H1 (cell line): ENCODE measurements around the gene ATP7B. TPM values are rescaled to one million over a fixed set of nuclear protein-coding genes. Genes with fewer than 3 reads are reported as not detected.

Source experiments
- CTCF ChIA-PET: fragments of 300-600 bp; sonication (Branson Sonifier 250); formaldehyde crosslinking; loops from one replicate; lab custom pipeline; 2021; ENCODE audit not compliant: partially characterized antibody; lab: Charles Lee
- POLR2A ChIA-PET: fragments of 300-600 bp; sonication (Branson Sonifier 250); formaldehyde crosslinking; loops from one replicate; lab custom pipeline; 2021; ENCODE audit warnings: inconsistent platforms; ENCODE audit not compliant: partially characterized antibody; lab: Charles Lee
- DNase-seq, 2 experiments: peaks; one replicate each; pipeline versions ENCODE4 v3.0.0 to v3.0.0-alpha.2; 2010 to 2022; ENCODE audit warnings: low spot score in 2 of 2, low read depth in 1 of 2, mixed read lengths in 1 of 2
- FAIRE-seq: peaks from 2 replicates; lab custom pipeline; 2011; peaks lifted over from hg19 to GRCh38; lab: Jason Lieb, UNC
- H2AFZ ChIP-seq: 2 replicates; pipeline ENCODE4 v1.8.1; 2012; ENCODE audit warnings: low read length, inconsistent platforms
- H2AK5ac ChIP-seq: 2 replicates; pipeline ENCODE4 v1.6.1; 2013; ENCODE audit warnings: low read depth, low read length
- H2BK120ac ChIP-seq: replicated peaks from 2 replicates; pipeline ENCODE3; 2013; ENCODE audit warnings: low read depth, low read length, inconsistent platforms
- H2BK12ac ChIP-seq: 2 replicates; pipeline ENCODE4 v1.6.1; 2013; ENCODE audit warnings: low read depth, low read length
- H2BK15ac ChIP-seq: 2 replicates; pipeline ENCODE4 v1.6.1; 2013; ENCODE audit warnings: low read length
- H2BK20ac ChIP-seq: 2 replicates; pipeline ENCODE4 v1.6.1; 2013; ENCODE audit warnings: low read length
- H2BK5ac ChIP-seq: 2 replicates; pipeline ENCODE4 v1.6.1; 2013; ENCODE audit warnings: low read depth, low read length
- H3K14ac ChIP-seq: 2 replicates; pipeline ENCODE4 v1.6.1; 2013; ENCODE audit warnings: inconsistent platforms; ENCODE audit not compliant: insufficient read length
- H3K18ac ChIP-seq: 2 replicates; pipeline ENCODE4 v1.6.1; 2013; ENCODE audit warnings: low read length; ENCODE audit errors: extremely low read depth
- H3K23ac ChIP-seq: 2 replicates; pipeline ENCODE4 v1.6.1; 2013; ENCODE audit warnings: inconsistent platforms; ENCODE audit not compliant: insufficient read length
- H3K23me2 ChIP-seq: 2 replicates; pipeline ENCODE4 v1.6.1; 2013; ENCODE audit warnings: low read depth, low read length
- H3K27ac ChIP-seq: 2 replicates; pipeline ENCODE4 v1.6.1; 2011; ENCODE audit warnings: low read depth, low read length, inconsistent platforms
- H3K27me3 ChIP-seq, 4 experiments: replicated peaks in 1 of 4; 1 replicate in 1 of 4; 2 replicates in 3 of 4; pipeline versions ENCODE4 v1.6.1 to v1.8.1; 2011 to 2013; ENCODE audit warnings: low read length in 3 of 4, mild to moderate bottlenecking in 3 of 4, inconsistent platforms in 2 of 4, mixed read lengths in 2 of 4, moderate library complexity in 1 of 4; ENCODE audit not compliant: control insufficient read depth in 3 of 4, insufficient read depth in 3 of 4; ENCODE audit errors: extremely low read depth in 1 of 4
- H3K36me3 ChIP-seq, 4 experiments: 2 replicates each; pipeline versions ENCODE4 v1.6.1 to v1.8.1; 2011 to 2013; ENCODE audit warnings: mild to moderate bottlenecking in 4 of 4, low read length in 3 of 4, moderate library complexity in 2 of 4, control low read depth in 1 of 4, inconsistent platforms in 1 of 4; ENCODE audit not compliant: insufficient read depth in 4 of 4, control insufficient read depth in 2 of 4
- H3K4ac ChIP-seq: replicated peaks from 2 replicates; pipeline ENCODE3; 2013; ENCODE audit warnings: low read length, low read depth, mixed read lengths, inconsistent platforms; ENCODE audit not compliant: insufficient read length
- H3K4me1 ChIP-seq, 4 experiments: replicated peaks in 1 of 4; 1 replicate in 1 of 4; 2 replicates in 3 of 4; pipeline versions ENCODE4 v1.6.1 to v1.8.1; 2011 to 2013; ENCODE audit warnings: low read length in 3 of 4, inconsistent platforms in 2 of 4, mixed read lengths in 1 of 4; ENCODE audit not compliant: insufficient read depth in 4 of 4, control insufficient read depth in 3 of 4
- H3K4me2 ChIP-seq, 2 experiments: 2 replicates each; pipeline versions ENCODE4 v1.6.1 to v1.8.1; 2011 to 2013; ENCODE audit warnings: low read depth in 2 of 2, low read length in 2 of 2, control low read depth in 1 of 2, inconsistent platforms in 1 of 2, mild to moderate bottlenecking in 1 of 2; ENCODE audit not compliant: insufficient read depth in 1 of 2
- H3K4me3 ChIP-seq, 4 experiments: fragments of 200-600, 300-600 bp in 1 of 4; sonication (generic), shearing (Covaris generic), sonication (Bioruptor Twin) in 1 of 4; 2 replicates each; pipeline versions ENCODE4 v1.5.1 to v1.8.1; 2011 to 2016; ENCODE audit warnings: low read length in 4 of 4, low read depth in 3 of 4, control low read depth in 2 of 4, inconsistent platforms in 2 of 4, mild to moderate bottlenecking in 2 of 4, mixed read lengths in 1 of 4, moderate library complexity in 1 of 4; ENCODE audit not compliant: insufficient read depth in 2 of 4; ENCODE audit errors: extremely low read depth in 1 of 4
- H3K56ac ChIP-seq: replicated peaks from 2 replicates; pipeline ENCODE3; 2013; ENCODE audit warnings: low read depth, mild to moderate bottlenecking, mixed read lengths, low read length, inconsistent platforms; ENCODE audit not compliant: insufficient read length
- H3K79me1 ChIP-seq: 2 replicates; pipeline ENCODE4 v1.6.1; 2013; ENCODE audit warnings: low read depth, low read length, control low read depth
- H3K79me2 ChIP-seq, 2 experiments: 2 replicates each; pipeline versions ENCODE4 v1.6.1 to v1.8.1; 2012 to 2013; ENCODE audit warnings: low read length in 2 of 2, mild to moderate bottlenecking in 2 of 2, inconsistent platforms in 1 of 2; ENCODE audit not compliant: insufficient read depth in 2 of 2, control insufficient read depth in 1 of 2
- H3K9ac ChIP-seq, 4 experiments: replicated peaks in 1 of 4; 1 replicate in 1 of 4; 2 replicates in 3 of 4; pipeline versions ENCODE4 v1.6.1 to v1.8.1; 2011 to 2013; ENCODE audit warnings: low read depth in 3 of 4, low read length in 3 of 4, control low read depth in 2 of 4, mild to moderate bottlenecking in 2 of 4, moderate library complexity in 2 of 4, inconsistent platforms in 1 of 4; ENCODE audit errors: extremely low read depth in 1 of 4
- H3K9me3 ChIP-seq, 2 experiments: 2 replicates each; pipeline versions ENCODE4 v1.6.1 to v1.8.1; 2012 to 2013; ENCODE audit warnings: mild to moderate bottlenecking in 2 of 2, moderate library complexity in 2 of 2, control low read depth in 1 of 2, inconsistent platforms in 1 of 2, low read depth in 1 of 2, low read length in 1 of 2, mixed read lengths in 1 of 2; ENCODE audit not compliant: insufficient read depth in 2 of 2
- H4K20me1 ChIP-seq, 2 experiments: replicated peaks in 1 of 2; 2 replicates each; pipeline versions ENCODE3 to v1.8.1; 2011 to 2013; ENCODE audit warnings: inconsistent platforms in 2 of 2, low read length in 2 of 2, mild to moderate bottlenecking in 1 of 2; ENCODE audit not compliant: insufficient read depth in 2 of 2, control insufficient read depth in 1 of 2
- H4K5ac ChIP-seq: 2 replicates; pipeline ENCODE4 v1.6.1; 2013; ENCODE audit warnings: low read length, low read depth, mixed read lengths, inconsistent platforms; ENCODE audit not compliant: insufficient read length
- H4K8ac ChIP-seq: 2 replicates; pipeline ENCODE4 v1.8.0; 2013; ENCODE audit warnings: mild to moderate bottlenecking, moderate library complexity, low read length, inconsistent platforms; ENCODE audit not compliant: insufficient read depth; ENCODE audit errors: extremely low read depth
- H4K91ac ChIP-seq: replicated peaks from 2 replicates; pipeline ENCODE3; 2013; ENCODE audit warnings: low read length, mixed read lengths, inconsistent platforms; ENCODE audit not compliant: insufficient read length
- ASH2L ChIP-seq: fragments of 200-600, 300-600 bp; sonication (generic); IDR thresholded peaks from one replicate; pipeline ENCODE4 v1.7.1; 2017; ENCODE audit warnings: low read length
- BACH1 ChIP-seq: IDR thresholded peaks from 2 replicates; pipeline ENCODE4 v1.6.1; 2012; ENCODE audit warnings: low read length, improper control_type of control experiment
- BCL11A ChIP-seq, 2 experiments: IDR thresholded peaks; one replicate each; pipeline ENCODE4 v1.6.1; 2011; ENCODE audit warnings: low read depth in 2 of 2, low read length in 2 of 2, mild to moderate bottlenecking in 2 of 2
- CBX5 ChIP-seq: fragments of 300-800, 300-1000 bp; sonication (generic); IDR thresholded peaks from 2 replicates; pipeline ENCODE4 v1.7.1; 2016; ENCODE audit warnings: antibody characterized with exemption, low read length, low read depth
- CEBPB ChIP-seq: IDR thresholded peaks from 2 replicates; pipeline ENCODE4 v1.6.1; 2012; ENCODE audit warnings: low read depth, low read length
- CHD2 ChIP-seq: IDR thresholded peaks from 2 replicates; pipeline ENCODE4 v1.6.1; 2012; ENCODE audit warnings: low read length, improper control_type of control experiment
- POLR2AphosphoS5 ChIP-seq: IDR thresholded peaks from 2 replicates; pipeline ENCODE4 v1.6.1; 2011; ENCODE audit warnings: low read depth, low read length
- RFX5 ChIP-seq: IDR thresholded peaks from 2 replicates; pipeline ENCODE4 v1.6.1; 2011; ENCODE audit warnings: low read depth, low read length, improper control_type of control experiment, borderline replicate concordance
- SIRT6 ChIP-seq: IDR thresholded peaks from one replicate; pipeline ENCODE4 v1.7.1; 2012; ENCODE audit warnings: low read length, inconsistent platforms
- TAF1 ChIP-seq: IDR thresholded peaks from 2 replicates; pipeline ENCODE4 v1.6.1; 2011; ENCODE audit warnings: mild to moderate bottlenecking, low read depth, low read length
- ZNF274 ChIP-seq: IDR thresholded peaks from 2 replicates; pipeline ENCODE4 v1.7.0; 2012; ENCODE audit warnings: low read length, borderline replicate concordance; ENCODE audit errors: extremely low read depth
- WGBS, 2 experiments: shearing (Covaris generic) in 1 of 2; methylation state at CpG; one replicate each; pipeline versions ENCODE4 v1.1.6 to v1.1.7; 2013 to 2015; ENCODE audit warnings: low lambda C conversion rate in 2 of 2, mixed read lengths in 2 of 2, inconsistent platforms in 1 of 2, low coverage in 1 of 2, missing lambda C conversion rate in 1 of 2; ENCODE audit not compliant: insufficient replicate concordance in 2 of 2, insufficient coverage in 1 of 2, insufficient read length in 1 of 2; ENCODE audit errors: extremely low coverage in 1 of 2, missing lambda C conversion rate in 1 of 2; 5-methylcytosine and 5-hydroxymethylcytosine counted together
- polyA plus RNA-seq, 7 experiments: library from polyadenylated mRNA; depleted of rRNA in 3 of 7; stranded (reverse) in 5 of 7; unstranded in 2 of 7; fragments of >200 nt in 5 of 7; fragments of 200-250 nt in 2 of 7; gene quantifications; 1 replicate in 5 of 7; 2 replicates in 1 of 7; 4 replicates in 1 of 7; pipeline versions ENCODE4 v1.2.1 to v1.2.3, GENCODE V29; 2011 to 2013; ENCODE audit warnings: missing spikeins in 2 of 7, mixed read lengths in 2 of 7
- total RNA-seq: library from RNA; stranded (reverse); fragmentation: NEBNext Ultra II Directional; extraction: Animal tissue kit (Norgen Biotek cat#: 25700); gene quantifications from 2 replicates; pipeline ENCODE4 v1.2.1, GENCODE V29; 2021
- TF ChIP-seq, protein P1 (sequence below), 3 experiments: IDR thresholded peaks; 1 replicate in 2 of 3; 2 replicates in 1 of 3; pipeline versions ENCODE4 v1.5.1 to v1.6.1; 2011; ENCODE audit warnings: low read length in 3 of 3, mild to moderate bottlenecking in 3 of 3, inconsistent platforms in 2 of 3, low read depth in 1 of 3, moderate library complexity in 1 of 3; ENCODE audit not compliant: insufficient read depth in 1 of 3; ENCODE audit errors: control extremely low read depth in 1 of 3

The ATP7B gene
- total and polyA plus RNA-seq, 2 of the 8 experiments (the other 6 are each of a cell fraction or from before 2014, with no cell fraction given) = 4.1 to 9.2 TPM

DNA sequence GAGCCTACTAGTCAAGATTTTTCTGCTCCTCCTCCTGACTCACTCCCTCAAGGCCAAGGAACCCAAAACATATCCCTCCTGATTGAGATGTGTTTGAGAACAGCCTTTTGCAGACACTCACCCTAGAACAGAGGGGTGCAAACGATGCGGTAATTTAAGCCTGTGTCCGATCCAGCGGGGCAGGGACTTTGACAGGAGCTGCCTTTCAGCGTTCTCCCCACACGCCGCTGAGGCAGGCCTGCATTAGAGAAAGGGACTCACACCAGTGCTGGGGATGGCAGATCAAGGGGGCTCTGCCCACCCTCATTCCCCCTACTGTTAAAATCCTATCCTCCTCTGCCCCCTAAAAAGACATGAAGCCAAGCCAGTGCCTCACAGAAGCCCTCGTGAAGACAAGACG, 79.0 kb downstream of the ATP7B start:
- no peak overlapping the region for H2AFZ ChIP-seq
- H2BK20ac ChIP-seq = no peak overlapping the region
- H4K91ac ChIP-seq = no peak overlapping the region
- H3K27me3 ChIP-seq = no peaks in the 10 kb centered on the region
- H3K9me3 ChIP-seq = no peaks in the 10 kb centered on the region
- no peak overlapping the region for H3K14ac ChIP-seq
- H3K23me2 ChIP-seq = no peaks in the 10 kb centered on the region
- no peak overlapping the region for H2AK5ac ChIP-seq
- H3K9ac ChIP-seq = no peak overlapping the region
- H3K79me1 ChIP-seq = no peaks in the 10 kb centered on the region
- no peak overlapping the region for H3K4ac ChIP-seq
- H3K79me2 ChIP-seq = no peaks in the 10 kb centered on the region
- H3K23ac ChIP-seq = no peak overlapping the region
- CTCF ChIA-PET = interaction anchor here (1.5 to 1.7 kb wide), 2 partner anchors 9 to 37 kb away, joined by 4 to 6 read pairs; no protein-coding TSS in a partner anchor
- H4K20me1 ChIP-seq = peaks cover 0 to 1% of the 10 kb centered on the region in 2 experiments
- H3K27ac ChIP-seq = no peak overlapping the region
- POLR2A ChIA-PET = interaction anchor here (1.5 kb wide), 1 partner anchor 16 kb away, joined by 3 read pairs; no protein-coding TSS in a partner anchor
- TF ChIP-seq, protein P1, sequence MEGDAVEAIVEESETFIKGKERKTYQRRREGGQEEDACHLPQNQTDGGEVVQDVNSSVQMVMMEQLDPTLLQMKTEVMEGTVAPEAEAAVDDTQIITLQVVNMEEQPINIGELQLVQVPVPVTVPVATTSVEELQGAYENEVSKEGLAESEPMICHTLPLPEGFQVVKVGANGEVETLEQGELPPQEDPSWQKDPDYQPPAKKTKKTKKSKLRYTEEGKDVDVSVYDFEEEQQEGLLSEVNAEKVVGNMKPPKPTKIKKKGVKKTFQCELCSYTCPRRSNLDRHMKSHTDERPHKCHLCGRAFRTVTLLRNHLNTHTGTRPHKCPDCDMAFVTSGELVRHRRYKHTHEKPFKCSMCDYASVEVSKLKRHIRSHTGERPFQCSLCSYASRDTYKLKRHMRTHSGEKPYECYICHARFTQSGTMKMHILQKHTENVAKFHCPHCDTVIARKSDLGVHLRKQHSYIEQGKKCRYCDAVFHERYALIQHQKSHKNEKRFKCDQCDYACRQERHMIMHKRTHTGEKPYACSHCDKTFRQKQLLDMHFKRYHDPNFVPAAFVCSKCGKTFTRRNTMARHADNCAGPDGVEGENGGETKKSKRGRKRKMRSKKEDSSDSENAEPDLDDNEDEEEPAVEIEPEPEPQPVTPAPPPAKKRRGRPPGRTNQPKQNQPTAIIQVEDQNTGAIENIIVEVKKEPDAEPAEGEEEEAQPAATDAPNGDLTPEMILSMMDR (IDR thresholded peaks at IDR 0.05; ENCODE audit: control extremely low read depth in 1 of 3, insufficient read depth in 1 of 3, low read depth in 1 of 3, low read length in 3 of 3) = no peak
- TF ChIP-seq BCL11A (IDR thresholded peaks at IDR 0.05; ENCODE audit: low read depth in 2 of 2, low read length in 2 of 2) (no peak), CBX5 (no peak), BACH1 (no peak), ASH2L (no peak), TAF1 (no peak), SIRT6 (no peak), POLR2AphosphoS5 (no peak), CEBPB (no peak), ZNF274 (no peak), RFX5 (no peak), CHD2 (no peak)
- no peak overlapping the region for H4K5ac ChIP-seq
- H2BK15ac ChIP-seq = no peak overlapping the region
- no peak overlapping the region for H3K4me2 ChIP-seq
- no peak overlapping the region for H3K56ac ChIP-seq
- FAIRE-seq = no peak
- H3K4me1 ChIP-seq = no peaks in the 10 kb centered on the region
- H2BK120ac ChIP-seq = no peak overlapping the region
- WGBS, 2 experiments = 92% methylated on average over 9 of the region's 9 CpGs; no CpG with 5 or more reads in 1 of the 2 experiments
- H2BK12ac ChIP-seq = no peak overlapping the region
- no peak overlapping the region for H4K8ac ChIP-seq
- no peak for DNase-seq
- H3K18ac ChIP-seq = no peak overlapping the region
- H3K36me3 ChIP-seq = 0 out of 8 replicates have a peak, but pooled peaks cover 0 to 2% (median 0%) of the 10 kb centered on the region in 4 experiments
- no peak overlapping the region for H2BK5ac ChIP-seq
- no peak overlapping the region for H3K4me3 ChIP-seq
